HS-27A (cell line): ENCODE data around the gene CHERP.
"Not testable (repeated sequence)": the region's sequence is repeated elsewhere in the genome, so short reads cannot be mapped to it uniquely, and the experiment has no call there.

Experiments used
- DNase-seq: peaks from one replicate; pipeline ENCODE4 v3.0.0-alpha.2; 2012; ENCODE audit warnings: low read depth, missing footprints

Gene CHERP

GRCh38 chr19:16576690-16577530 lies 34.7 kb upstream of the CHERP start:
- no peak for DNase-seq

- no peak for DNase-seq
These were observed 33.8 kb upstream of the CHERP start for GRCh38 chr19:16575861-16576689.

- DNase-seq: no peak
These were observed 33.0 kb upstream of the CHERP start for GRCh38 chr19:16575282-16575681.

- no peak for DNase-seq
These were observed 31.7 kb upstream of the CHERP start for GRCh38 chr19:16573925-16574324.

GRCh38 chr19:16573296-16573695 lies 31.1 kb upstream of the CHERP start:
- no peak for DNase-seq

- peak; percentile 57 for DNase-seq
These were observed 30.3 kb upstream of the CHERP start, which contains the start of gene SLC35E1 for GRCh38 chr19:16572332-16573211. Gene SLC35E1, minus strand, starts transcription at chr19:16572415. Its CDS starts 51 bp downstream, at chr19:16572364.

- DNase-seq: no peak
These were observed 29.6 kb upstream of the CHERP start for GRCh38 chr19:16571822-16572331.

GRCh38 chr19:16571283-16571682 lies 29.0 kb upstream of the CHERP start:
- no peak for DNase-seq

GRCh38 chr19:16569609-16570320 lies 27.5 kb upstream of the CHERP start:
- DNase-seq: no peak

- DNase-seq: no peak
These were observed 24.5 kb upstream of the CHERP start for GRCh38 chr19:16566702-16567101.

GRCh38 chr19:16566161-16566560 lies 23.9 kb upstream of the CHERP start:
- DNase-seq: no peak

- no peak for DNase-seq
These were observed 22.6 kb upstream of the CHERP start for GRCh38 chr19:16564842-16565241.

- DNase-seq: no peak
These were observed 20.4 kb upstream of the CHERP start for GRCh38 chr19:16562608-16563025.

- no peak for DNase-seq
These were observed 19.1 kb upstream of the CHERP start for GRCh38 chr19:16561382-16561781.

- no peak for DNase-seq
These were observed 17.6 kb upstream of the CHERP start for GRCh38 chr19:16559780-16560276.

GRCh38 chr19:16554776-16555175 lies 12.5 kb upstream of the CHERP start:
- DNase-seq: no peak

- DNase-seq: not testable (repeated sequence)
These were observed 9.7 kb upstream of the CHERP start for GRCh38 chr19:16551902-16552301.

GRCh38 chr19:16548956-16549355 lies 6.7 kb upstream of the CHERP start:
- no peak for DNase-seq

- no peak for DNase-seq
These were observed 2.4 kb upstream of the CHERP start for GRCh38 chr19:16544473-16545231.

- DNase-seq: not testable (repeated sequence)
These were observed 1.5 kb upstream of the CHERP start for GRCh38 chr19:16543734-16544133.
